Colon (tissue), 2 donors: ENCODE measurements around the gene QARS1.

ENCODE experiments used
- FAIRE-seq: peaks from 2 replicates; lab custom pipeline; 2012; peaks lifted over from hg19 to GRCh38; lab: Jason Lieb, UNC
- donor health status: control.
- donor health status: control.

The QARS1 gene

DNA sequence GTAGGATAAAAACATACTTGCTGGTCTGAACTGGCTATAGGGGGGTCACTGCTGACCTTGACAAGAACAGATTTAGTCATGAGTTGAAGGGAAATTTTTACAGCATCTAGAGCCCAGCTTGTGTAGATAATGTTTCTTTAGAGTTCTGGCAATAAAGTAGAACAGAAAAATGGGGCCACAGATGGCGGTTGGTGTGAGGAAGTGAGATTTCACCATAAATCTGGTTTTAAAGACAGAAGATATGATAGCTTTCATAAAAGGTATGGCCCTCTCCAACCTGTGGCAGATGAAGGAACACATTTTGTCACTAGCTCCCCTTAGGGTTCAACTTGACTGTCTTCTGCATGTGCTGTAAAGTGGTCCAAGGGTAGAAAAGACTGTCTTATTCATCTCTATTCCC, 51.0 kb downstream of the QARS1 start:
- no peak for FAIRE-seq
